HepG2 (cell line): ENCODE results near the gene PPCS. TPM values are rescaled to one million over a fixed set of nuclear protein-coding genes. Genes with fewer than 3 reads are reported as not detected.
A peak's percentile ranks its signal among the peaks of the same experiment; 100 is the strongest.

Experiments used
- AGO1 ChIP-seq: fragments of 200-400 bp; formaldehyde crosslinking; IDR thresholded peaks from 2 replicates; pipeline ENCODE4 v1.6.1; 2017; ENCODE audit warnings: mild to moderate bottlenecking, low read depth, low read length, moderate library complexity; ENCODE audit not compliant: poor library complexity, severe bottlenecking
- FOSL2 ChIP-seq: sonication (generic); formaldehyde crosslinking; IDR thresholded peaks from 2 replicates; pipeline ENCODE4 v1.4.0; 2020; ENCODE audit warnings: missing genetic modification reagents
- HNF4A ChIP-seq: sonication (generic); formaldehyde crosslinking; IDR thresholded peaks from 2 replicates; pipeline ENCODE4 v1.4.0; 2020; ENCODE audit warnings: missing genetic modification reagents
- MIER2 ChIP-seq: IDR thresholded peaks from 2 replicates; pipeline ENCODE4 v1.6.1; 2016; ENCODE audit warnings: missing biosample characterization, missing genetic modification reagents
- MYNN ChIP-seq: sonication (generic); formaldehyde crosslinking; IDR thresholded peaks from 2 replicates; pipeline ENCODE4 v1.4.0; 2020; ENCODE audit warnings: mild to moderate bottlenecking, low read depth, missing genetic modification reagents
- PHF20 ChIP-seq: sonication (generic); formaldehyde crosslinking; IDR thresholded peaks from 2 replicates; pipeline ENCODE4 v1.5.0; 2020; ENCODE audit warnings: mild to moderate bottlenecking, missing genetic modification reagents
- SOX5 ChIP-seq: IDR thresholded peaks from 2 replicates; pipeline ENCODE4 v1.6.1; 2016; ENCODE audit warnings: borderline replicate concordance
- SPEN ChIP-seq: sonication (generic); formaldehyde crosslinking; IDR thresholded peaks from 2 replicates; pipeline ENCODE4 v1.5.1; 2020; ENCODE audit warnings: low read depth, mild to moderate bottlenecking, missing genetic modification reagents
- ZEB1 ChIP-seq: IDR thresholded peaks from 2 replicates; pipeline ENCODE4 v1.6.1; 2012; ENCODE audit warnings: mild to moderate bottlenecking, low read depth, inconsistent platforms; ENCODE audit not compliant: insufficient replicate concordance
- ZNF136 ChIP-seq: sonication (generic); formaldehyde crosslinking; IDR thresholded peaks from 2 replicates; pipeline ENCODE4 v1.8.1; 2022; ENCODE audit warnings: low read depth, mild to moderate bottlenecking, moderate library complexity, missing genetic modification reagents
- ZNF251 ChIP-seq: sonication (generic); formaldehyde crosslinking; IDR thresholded peaks from 2 replicates; pipeline ENCODE4 v1.9.0; 2021; ENCODE audit warnings: mild to moderate bottlenecking, missing genetic modification reagents
- ZNF607 ChIP-seq: sonication (generic); formaldehyde crosslinking; IDR thresholded peaks from 2 replicates; pipeline ENCODE4 v1.5.1; 2020; ENCODE audit warnings: missing genetic modification reagents, mild to moderate bottlenecking, borderline replicate concordance
- ZNF773 ChIP-seq: sonication (generic); formaldehyde crosslinking; IDR thresholded peaks from 2 replicates; pipeline ENCODE4 v1.4.0; 2020; ENCODE audit warnings: missing genetic modification reagents, borderline replicate concordance
- ZNF776 ChIP-seq: sonication (generic); formaldehyde crosslinking; IDR thresholded peaks from 2 replicates; pipeline ENCODE4 v1.4.0; 2020; ENCODE audit warnings: mild to moderate bottlenecking, missing genetic modification reagents
- polyA plus RNA-seq, 8 experiments: library from polyadenylated mRNA; depleted of rRNA in 3 of 8; stranded (reverse) in 7 of 8; unstranded in 1 of 8; fragments of >200 nt; fragmentation: Illumina TruSeq in 4 of 8; extraction: Trizol in 4 of 8; gene quantifications; 2 replicates each; pipeline versions ENCODE4 v1.2.1 to v1.2.3, GENCODE V29; 2011 to 2016; ENCODE audit warnings: low read depth in 4 of 8, missing spikeins in 1 of 8, mixed read lengths in 1 of 8; ENCODE audit not compliant: insufficient read depth in 1 of 8
- total RNA-seq, 5 experiments: library from RNA; depleted of rRNA; stranded (reverse); fragments of >200 nt; fragmentation: Illumina TruSeq; extraction: Trizol; gene quantifications; 2 replicates each; pipeline ENCODE4 v1.2.3, GENCODE V29; 2016; ENCODE audit warnings: low read depth in 1 of 5
- TF ChIP-seq, protein P1 (sequence below): sonication (generic); formaldehyde crosslinking; IDR thresholded peaks from 2 replicates; pipeline ENCODE4; 2020; ENCODE audit warnings: missing genetic modification reagents, mild to moderate bottlenecking, borderline replicate concordance
- TF ChIP-seq, protein P2 (sequence below): IDR thresholded peaks from 2 replicates; pipeline ENCODE4 v1.6.1; 2016; ENCODE audit warnings: missing genetic modification reagents, missing compliant biosample characterization
- TF ChIP-seq, protein P3 (sequence below): sonication (generic); formaldehyde crosslinking; IDR thresholded peaks from 2 replicates; pipeline ENCODE4 v1.9.0; 2022; ENCODE audit warnings: low read depth, missing genetic modification reagents
- TF ChIP-seq, protein P4 (sequence below): sonication (generic); formaldehyde crosslinking; IDR thresholded peaks from 2 replicates; pipeline ENCODE4 v1.4.0; 2020; ENCODE audit warnings: mild to moderate bottlenecking, missing genetic modification reagents
- TF ChIP-seq, protein P5 (sequence below): sonication (generic); formaldehyde crosslinking; IDR thresholded peaks from 2 replicates; pipeline ENCODE4 v1.5.0; 2020; ENCODE audit warnings: mild to moderate bottlenecking, missing genetic modification reagents, borderline replicate concordance

Gene PPCS
- total and polyA plus RNA-seq, 2 of the 13 experiments (the other 11 are each of a cell fraction or from before 2014, with no cell fraction given), result 13.4 to 38.9 TPM

DNA sequence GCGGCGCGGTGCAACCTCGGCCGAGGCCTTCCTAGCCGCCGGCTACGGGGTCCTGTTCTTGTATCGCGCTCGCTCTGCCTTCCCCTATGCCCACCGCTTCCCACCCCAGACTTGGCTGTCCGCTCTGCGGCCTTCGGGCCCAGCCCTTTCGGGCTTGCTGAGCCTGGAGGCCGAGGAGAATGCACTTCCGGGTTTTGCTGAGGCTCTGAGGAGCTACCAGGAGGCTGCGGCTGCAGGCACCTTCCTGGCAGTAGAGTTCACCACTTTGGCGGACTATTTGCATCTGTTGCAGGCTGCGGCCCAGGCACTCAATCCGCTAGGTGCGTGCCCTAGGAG, 379 bp downstream of the PPCS start (continued):
- TF ChIP-seq AGO1 (peak; percentile 18), SOX5 (CRISPR knock-in tag) (no peak; the same call in 1 of the 2 replicates), FOSL2 (CRISPR knock-in tag) (no peak), PHF20 (CRISPR knock-in tag) (peak; percentile 54), MIER2 (CRISPR knock-in tag) (no peak), ZNF607 (CRISPR knock-in tag) (no peak), ZNF773 (no peak), SPEN (CRISPR knock-in tag) (0 out of 2 replicates have a peak, but pooled peaks have one; percentile 22), ZEB1 (no peak), ZNF251 (CRISPR knock-in tag) (no peak), ZNF136 (no peak), ZNF776 (CRISPR knock-in tag) (0 out of 2 replicates have a peak, but pooled peaks have one; percentile 72), MYNN (peak; percentile 18; the same call in 1 of the 2 replicates), HNF4A (no peak)
- TF ChIP-seq, protein P1, sequence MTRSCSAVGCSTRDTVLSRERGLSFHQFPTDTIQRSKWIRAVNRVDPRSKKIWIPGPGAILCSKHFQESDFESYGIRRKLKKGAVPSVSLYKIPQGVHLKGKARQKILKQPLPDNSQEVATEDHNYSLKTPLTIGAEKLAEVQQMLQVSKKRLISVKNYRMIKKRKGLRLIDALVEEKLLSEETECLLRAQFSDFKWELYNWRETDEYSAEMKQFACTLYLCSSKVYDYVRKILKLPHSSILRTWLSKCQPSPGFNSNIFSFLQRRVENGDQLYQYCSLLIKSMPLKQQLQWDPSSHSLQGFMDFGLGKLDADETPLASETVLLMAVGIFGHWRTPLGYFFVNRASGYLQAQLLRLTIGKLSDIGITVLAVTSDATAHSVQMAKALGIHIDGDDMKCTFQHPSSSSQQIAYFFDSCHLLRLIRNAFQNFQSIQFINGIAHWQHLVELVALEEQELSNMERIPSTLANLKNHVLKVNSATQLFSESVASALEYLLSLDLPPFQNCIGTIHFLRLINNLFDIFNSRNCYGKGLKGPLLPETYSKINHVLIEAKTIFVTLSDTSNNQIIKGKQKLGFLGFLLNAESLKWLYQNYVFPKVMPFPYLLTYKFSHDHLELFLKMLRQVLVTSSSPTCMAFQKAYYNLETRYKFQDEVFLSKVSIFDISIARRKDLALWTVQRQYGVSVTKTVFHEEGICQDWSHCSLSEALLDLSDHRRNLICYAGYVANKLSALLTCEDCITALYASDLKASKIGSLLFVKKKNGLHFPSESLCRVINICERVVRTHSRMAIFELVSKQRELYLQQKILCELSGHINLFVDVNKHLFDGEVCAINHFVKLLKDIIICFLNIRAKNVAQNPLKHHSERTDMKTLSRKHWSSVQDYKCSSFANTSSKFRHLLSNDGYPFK, result no peak
- TF ChIP-seq, protein P2, sequence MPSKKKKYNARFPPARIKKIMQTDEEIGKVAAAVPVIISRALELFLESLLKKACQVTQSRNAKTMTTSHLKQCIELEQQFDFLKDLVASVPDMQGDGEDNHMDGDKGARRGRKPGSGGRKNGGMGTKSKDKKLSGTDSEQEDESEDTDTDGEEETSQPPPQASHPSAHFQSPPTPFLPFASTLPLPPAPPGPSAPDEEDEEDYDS (CRISPR knock-in tag), result no peak
- TF ChIP-seq, protein P3, sequence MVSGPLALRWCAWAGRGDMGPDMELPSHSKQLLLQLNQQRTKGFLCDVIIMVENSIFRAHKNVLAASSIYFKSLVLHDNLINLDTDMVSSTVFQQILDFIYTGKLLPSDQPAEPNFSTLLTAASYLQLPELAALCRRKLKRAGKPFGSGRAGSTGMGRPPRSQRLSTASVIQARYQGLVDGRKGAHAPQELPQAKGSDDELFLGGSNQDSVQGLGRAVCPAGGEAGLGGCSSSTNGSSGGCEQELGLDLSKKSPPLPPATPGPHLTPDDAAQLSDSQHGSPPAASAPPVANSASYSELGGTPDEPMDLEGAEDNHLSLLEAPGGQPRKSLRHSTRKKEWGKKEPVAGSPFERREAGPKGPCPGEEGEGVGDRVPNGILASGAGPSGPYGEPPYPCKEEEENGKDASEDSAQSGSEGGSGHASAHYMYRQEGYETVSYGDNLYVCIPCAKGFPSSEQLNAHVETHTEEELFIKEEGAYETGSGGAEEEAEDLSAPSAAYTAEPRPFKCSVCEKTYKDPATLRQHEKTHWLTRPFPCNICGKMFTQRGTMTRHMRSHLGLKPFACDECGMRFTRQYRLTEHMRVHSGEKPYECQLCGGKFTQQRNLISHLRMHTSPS (CRISPR knock-in tag), result no peak
- TF ChIP-seq, protein P4, sequence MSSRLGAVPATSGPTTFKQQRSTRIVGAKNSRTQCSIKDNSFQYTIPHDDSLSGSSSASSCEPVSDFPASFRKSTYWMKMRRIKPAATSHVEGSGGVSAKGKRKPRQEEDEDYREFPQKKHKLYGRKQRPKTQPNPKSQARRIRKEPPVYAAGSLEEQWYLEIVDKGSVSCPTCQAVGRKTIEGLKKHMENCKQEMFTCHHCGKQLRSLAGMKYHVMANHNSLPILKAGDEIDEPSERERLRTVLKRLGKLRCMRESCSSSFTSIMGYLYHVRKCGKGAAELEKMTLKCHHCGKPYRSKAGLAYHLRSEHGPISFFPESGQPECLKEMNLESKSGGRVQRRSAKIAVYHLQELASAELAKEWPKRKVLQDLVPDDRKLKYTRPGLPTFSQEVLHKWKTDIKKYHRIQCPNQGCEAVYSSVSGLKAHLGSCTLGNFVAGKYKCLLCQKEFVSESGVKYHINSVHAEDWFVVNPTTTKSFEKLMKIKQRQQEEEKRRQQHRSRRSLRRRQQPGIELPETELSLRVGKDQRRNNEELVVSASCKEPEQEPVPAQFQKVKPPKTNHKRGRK (CRISPR knock-in tag), result no peak
- TF ChIP-seq, protein P5, sequence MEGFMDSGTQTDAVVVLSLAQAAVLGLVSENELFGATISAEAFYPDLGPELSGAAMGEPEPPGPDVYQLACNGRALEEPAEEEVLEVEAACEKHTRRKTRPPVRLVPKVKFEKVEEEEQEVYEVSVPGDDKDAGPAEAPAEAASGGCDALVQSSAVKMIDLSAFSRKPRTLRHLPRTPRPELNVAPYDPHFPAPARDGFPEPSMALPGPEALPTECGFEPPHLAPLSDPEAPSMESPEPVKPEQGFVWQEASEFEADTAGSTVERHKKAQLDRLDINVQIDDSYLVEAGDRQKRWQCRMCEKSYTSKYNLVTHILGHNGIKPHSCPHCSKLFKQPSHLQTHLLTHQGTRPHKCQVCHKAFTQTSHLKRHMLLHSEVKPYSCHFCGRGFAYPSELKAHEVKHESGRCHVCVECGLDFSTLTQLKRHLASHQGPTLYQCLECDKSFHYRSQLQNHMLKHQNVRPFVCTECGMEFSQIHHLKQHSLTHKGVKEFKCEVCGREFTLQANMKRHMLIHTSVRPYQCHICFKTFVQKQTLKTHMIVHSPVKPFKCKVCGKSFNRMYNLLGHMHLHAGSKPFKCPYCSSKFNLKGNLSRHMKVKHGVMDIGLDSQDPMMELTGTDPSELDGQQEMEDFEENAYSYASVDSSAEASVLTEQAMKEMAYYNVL (CRISPR knock-in tag), result 0 out of 2 replicates have a peak, but pooled peaks have one; percentile 28
